ENCODE measurements around the gene KRT14. TPM values are rescaled to one million over a fixed set of nuclear protein-coding genes. Genes with fewer than 3 reads are reported as not detected.
"Not testable (repeated sequence)": the region's sequence is repeated elsewhere in the genome, so short reads cannot be mapped to it uniquely, and the experiment has no call there.

The KRT14 gene
- total RNA-seq, 2 donors from 2014 or later = not detected

DNA sequence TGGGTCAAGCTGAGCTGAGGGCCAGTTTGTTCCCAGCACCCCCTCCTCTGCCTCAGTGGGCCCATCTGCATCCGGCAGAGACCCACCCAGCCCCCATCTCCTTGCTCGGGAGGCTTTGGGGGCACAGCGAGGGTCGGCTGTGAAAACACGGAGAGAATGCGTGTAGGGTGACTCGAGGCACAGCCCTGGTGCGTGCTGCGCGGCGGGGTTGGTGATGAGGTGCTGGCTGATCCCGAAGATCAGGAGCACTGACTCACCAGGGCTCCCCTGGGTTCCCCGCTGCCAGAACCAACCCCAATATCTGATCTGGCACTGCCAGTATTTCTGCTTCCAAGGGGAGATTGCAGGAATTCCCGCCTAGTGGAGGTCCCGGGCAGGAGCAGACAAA lies 45.2 kb upstream of the KRT14 start:
- intact Hi-C loops (cut with DNase I) = no loop called here
- no peaks in the 10 kb centered on the region for H3K9me3 ChIP-seq
- TF ChIP-seq, protein P1, sequence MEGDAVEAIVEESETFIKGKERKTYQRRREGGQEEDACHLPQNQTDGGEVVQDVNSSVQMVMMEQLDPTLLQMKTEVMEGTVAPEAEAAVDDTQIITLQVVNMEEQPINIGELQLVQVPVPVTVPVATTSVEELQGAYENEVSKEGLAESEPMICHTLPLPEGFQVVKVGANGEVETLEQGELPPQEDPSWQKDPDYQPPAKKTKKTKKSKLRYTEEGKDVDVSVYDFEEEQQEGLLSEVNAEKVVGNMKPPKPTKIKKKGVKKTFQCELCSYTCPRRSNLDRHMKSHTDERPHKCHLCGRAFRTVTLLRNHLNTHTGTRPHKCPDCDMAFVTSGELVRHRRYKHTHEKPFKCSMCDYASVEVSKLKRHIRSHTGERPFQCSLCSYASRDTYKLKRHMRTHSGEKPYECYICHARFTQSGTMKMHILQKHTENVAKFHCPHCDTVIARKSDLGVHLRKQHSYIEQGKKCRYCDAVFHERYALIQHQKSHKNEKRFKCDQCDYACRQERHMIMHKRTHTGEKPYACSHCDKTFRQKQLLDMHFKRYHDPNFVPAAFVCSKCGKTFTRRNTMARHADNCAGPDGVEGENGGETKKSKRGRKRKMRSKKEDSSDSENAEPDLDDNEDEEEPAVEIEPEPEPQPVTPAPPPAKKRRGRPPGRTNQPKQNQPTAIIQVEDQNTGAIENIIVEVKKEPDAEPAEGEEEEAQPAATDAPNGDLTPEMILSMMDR (IDR thresholded peaks at IDR 0.05) = no peak
- H3K36me3 ChIP-seq = no peaks in the 10 kb centered on the region
- no peaks in the 10 kb centered on the region for H3K27me3 ChIP-seq
- no peak for DNase-seq
- H3K27ac ChIP-seq = no peak overlapping the region
- no peaks in the 10 kb centered on the region for H3K4me1 ChIP-seq
- no peak overlapping the region for H3K9ac ChIP-seq (ENCODE audit: low read depth in 2 of 2, low read length in 2 of 2)
- H3K4me3 ChIP-seq = no peak overlapping the region

DNA sequence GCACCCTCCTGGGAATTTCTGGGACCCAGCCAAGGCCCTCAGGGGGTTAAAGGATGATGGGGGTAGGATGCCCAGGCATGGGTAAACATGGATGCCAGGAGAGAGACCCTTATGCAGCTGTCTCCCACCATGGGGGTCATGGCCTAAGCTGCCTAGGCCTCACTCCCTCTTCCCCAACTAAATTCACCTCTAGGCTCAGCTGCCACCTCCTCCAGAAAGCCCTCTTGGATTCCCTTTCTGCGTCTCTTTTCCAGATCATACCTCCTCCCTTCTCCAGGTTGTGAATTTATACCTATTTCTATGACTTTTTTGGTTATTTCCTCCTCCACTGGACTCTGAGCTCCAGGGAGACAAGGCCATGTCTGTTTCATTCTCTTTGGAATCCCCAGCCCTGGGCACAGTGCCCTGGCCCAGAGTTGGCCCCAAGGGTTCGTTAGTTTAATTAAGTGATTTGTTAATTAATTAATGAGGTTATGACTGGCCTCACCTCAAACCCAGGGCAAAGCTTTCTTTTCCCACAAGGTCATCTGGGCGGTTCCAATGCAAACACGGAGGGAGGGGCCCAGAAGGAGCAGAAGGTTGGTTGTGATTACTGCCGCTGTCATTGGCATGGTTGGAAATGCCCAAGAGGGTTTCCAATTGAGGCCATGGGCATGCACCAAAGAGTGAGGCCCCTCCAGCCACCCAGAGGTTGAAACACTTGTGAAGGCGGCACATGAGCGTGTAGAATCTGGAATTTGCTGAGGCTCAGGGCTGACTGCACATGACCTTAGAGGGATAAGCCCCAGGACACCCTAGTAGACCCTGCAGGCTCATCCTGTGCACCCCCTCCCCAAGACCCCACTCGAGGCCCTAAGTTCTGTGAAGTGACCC lies 44.6 kb upstream of the KRT14 start:
- intact Hi-C loops (cut with DNase I) = no loop called here
- Histone ChIP-seq H3K27me3 (no peaks in the 10 kb centered on the region), H3K27ac (no peak overlapping the region), H3K4me3 (no peak overlapping the region), H3K4me1 (no peaks in the 10 kb centered on the region), H3K9ac (ENCODE audit: low read depth in 2 of 2, low read length in 2 of 2) (no peak overlapping the region), H3K36me3 (no peaks in the 10 kb centered on the region), H3K9me3 (no peaks in the 10 kb centered on the region)
- DNase-seq = no peak
- TF ChIP-seq, protein P1 (IDR thresholded peaks at IDR 0.05) = no peak

DNA sequence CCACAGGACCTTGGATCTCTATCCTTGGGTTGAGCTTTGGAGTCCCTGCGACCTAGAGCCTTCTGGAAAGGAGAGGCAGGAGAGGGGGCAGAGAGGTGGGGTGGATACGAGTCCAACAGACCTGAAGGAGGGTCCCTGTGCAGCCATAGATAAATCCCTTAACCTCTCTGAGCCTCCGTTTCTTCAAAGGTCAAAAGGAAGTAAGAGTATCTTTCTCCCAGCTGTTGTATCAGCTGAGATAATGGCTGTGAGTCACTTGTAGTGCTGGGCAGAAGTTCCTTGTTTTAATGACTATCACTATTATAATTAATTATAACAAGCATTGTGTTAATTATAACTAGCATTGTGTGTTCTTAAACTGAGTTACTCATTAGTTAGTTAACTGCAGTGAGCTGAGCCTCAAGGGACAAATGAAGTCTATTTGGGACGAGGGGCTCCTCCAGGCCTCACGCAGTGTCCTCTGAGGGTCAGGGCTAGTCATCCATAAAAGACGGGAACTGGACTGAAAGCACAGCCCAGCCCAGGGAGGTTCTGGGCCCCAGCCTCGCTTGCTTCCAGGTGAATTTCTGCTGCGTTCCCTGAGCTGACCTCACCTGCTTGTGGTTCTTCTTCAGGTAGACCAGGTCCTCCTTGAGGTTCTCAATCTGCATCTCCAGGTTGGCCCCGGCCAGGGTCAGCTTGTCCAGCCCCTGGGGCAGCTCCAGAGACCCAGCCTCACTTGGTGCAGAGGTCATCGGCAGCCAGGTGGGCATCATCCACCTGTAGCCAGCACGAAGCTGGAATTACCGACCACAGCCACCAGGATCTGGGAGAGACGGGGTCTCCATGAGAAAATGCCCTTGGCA lies 43.4 kb upstream of the KRT14 start:
- no peaks in the 10 kb centered on the region for H3K36me3 ChIP-seq
- no peak for DNase-seq
- intact Hi-C loops (cut with DNase I) = no loop called here
- H3K9ac ChIP-seq (ENCODE audit: low read depth in 2 of 2, low read length in 2 of 2) = no peak overlapping the region
- H3K4me3 ChIP-seq = no peak overlapping the region
- TF ChIP-seq, protein P1 (IDR thresholded peaks at IDR 0.05) = no peak
- H3K9me3 ChIP-seq = no peaks in the 10 kb centered on the region
- no peak overlapping the region for H3K27ac ChIP-seq
- no peaks in the 10 kb centered on the region for H3K4me1 ChIP-seq
- H3K27me3 ChIP-seq = no peaks in the 10 kb centered on the region

DNA sequence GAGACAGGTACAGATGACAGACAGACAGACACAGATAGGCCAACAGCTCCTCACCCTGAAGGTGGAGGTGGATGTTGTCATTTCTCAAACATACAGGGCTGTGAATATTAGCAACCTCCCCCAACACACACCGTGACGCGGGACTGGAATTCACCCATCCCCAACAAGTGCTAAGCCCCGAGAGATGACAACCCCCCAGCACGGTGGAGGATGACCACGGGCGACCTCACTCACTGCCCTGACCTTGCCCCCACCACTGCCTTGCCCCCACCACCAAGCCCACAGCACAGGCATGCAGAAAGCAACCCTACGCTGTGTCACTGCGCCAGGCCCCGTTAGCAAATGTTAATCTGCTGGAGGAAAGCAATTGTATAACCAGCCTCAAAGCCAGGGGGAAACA lies 42.6 kb upstream of the KRT14 start:
- Histone ChIP-seq H3K27ac (no peak overlapping the region), H3K27me3 (no peaks in the 10 kb centered on the region), H3K36me3 (no peaks in the 10 kb centered on the region), H3K9me3 (no peaks in the 10 kb centered on the region), H3K4me3 (no peak overlapping the region), H3K4me1 (no peaks in the 10 kb centered on the region), H3K9ac (ENCODE audit: low read depth in 2 of 2, low read length in 2 of 2) (no peak overlapping the region)
- intact Hi-C loops (cut with DNase I) = no loop called here
- no peak for DNase-seq
- TF ChIP-seq, protein P1 (IDR thresholded peaks at IDR 0.05) = no peak

DNA sequence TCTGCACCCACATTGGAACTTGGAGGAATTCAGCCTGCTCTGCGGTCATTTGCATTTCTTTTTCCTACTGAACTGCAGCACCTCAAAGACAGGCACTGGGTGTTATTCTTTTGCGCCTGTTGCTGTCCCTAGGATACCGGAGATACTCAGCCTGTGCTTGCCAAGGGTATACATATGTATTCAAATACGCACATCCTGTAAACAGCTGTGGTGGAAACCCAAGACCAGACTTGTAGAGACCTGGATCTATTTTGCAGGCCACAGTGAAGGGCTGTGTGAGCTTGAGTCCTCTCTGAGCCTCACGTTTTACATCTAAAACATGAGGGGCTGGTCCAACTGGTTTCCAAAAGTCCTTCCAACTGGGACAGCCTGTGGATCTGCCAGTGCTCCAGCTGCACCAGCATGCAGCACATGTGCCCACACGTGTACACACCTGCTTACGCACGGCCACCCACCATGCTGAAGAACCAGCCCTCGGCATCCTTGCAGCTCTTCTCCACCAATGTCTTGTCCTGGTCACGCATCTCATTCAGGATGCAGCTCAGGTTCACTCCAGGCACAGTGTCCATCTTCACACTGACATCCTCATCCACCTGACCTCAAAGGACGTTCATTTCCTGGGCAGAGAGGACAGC lies 42.0 kb upstream of the KRT14 start:
- intact Hi-C loops (cut with DNase I); H3K36me3 ChIP-seq; H3K27ac ChIP-seq; H3K27me3 ChIP-seq; DNase-seq; H3K9ac ChIP-seq (ENCODE audit: low read depth in 2 of 2, low read length in 2 of 2); H3K9me3 ChIP-seq; H3K4me3 ChIP-seq; H3K4me1 ChIP-seq: not testable (repeated sequence)

DNA sequence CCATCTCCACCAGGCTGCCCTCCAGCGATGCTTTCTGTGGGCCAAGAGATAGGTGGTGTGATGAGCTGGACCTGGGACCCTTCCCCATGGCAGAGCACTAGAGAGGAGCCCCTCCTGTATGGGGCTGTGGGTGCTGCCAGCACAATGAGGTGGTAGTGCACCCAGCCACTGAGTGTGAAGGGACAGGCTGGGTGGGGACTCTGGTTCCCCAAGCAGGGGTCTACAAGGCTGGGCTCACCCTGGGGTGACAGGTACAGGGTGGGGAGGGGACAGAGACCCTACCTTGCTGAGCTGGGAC lies 41.3 kb upstream of the KRT14 start:
- DNase-seq; H3K36me3 ChIP-seq; H3K27me3 ChIP-seq; intact Hi-C loops (cut with DNase I); H3K4me3 ChIP-seq; H3K27ac ChIP-seq; H3K9me3 ChIP-seq; H3K9ac ChIP-seq (ENCODE audit: low read depth in 2 of 2, low read length in 2 of 2); H3K4me1 ChIP-seq: not testable (repeated sequence)

Measured in colonic mucosa (tissue), 4 donors.